Uterus (tissue), 4 donors: ENCODE results near the gene ACOXL. TPM values are rescaled to one million over a fixed set of nuclear protein-coding genes. Genes with fewer than 3 reads are reported as not detected.

Source experiments
- DNase-seq, 2 donors: peaks; one replicate each; pipeline ENCODE4 v3.0.0-alpha.2; 2019 to 2020
- H3K27ac ChIP-seq, 2 donors: fragments of 200-600 bp; sonication (generic); 1 replicate in 1 of 2; 2 replicates in 1 of 2; pipeline ENCODE4 v1.5.1; 2016 to 2018
- H3K27me3 ChIP-seq, 2 donors: fragments of 200-600 bp; sonication (generic); one replicate each; pipeline ENCODE4 v1.5.1; 2018 to 2019; ENCODE audit warnings: control low read depth in 1 of 2
- H3K36me3 ChIP-seq, 2 donors: fragments of 200-600 bp; sonication (generic); one replicate each; pipeline ENCODE4 v1.5.1; 2019; ENCODE audit warnings: control low read depth in 1 of 2
- H3K4me1 ChIP-seq, 2 donors: fragments of 200-600 bp; sonication (generic); one replicate each; pipeline ENCODE4 v1.5.1; 2018 to 2019; ENCODE audit warnings: control low read depth in 1 of 2
- H3K4me3 ChIP-seq, 2 donors: fragments of 200-600 bp; sonication (generic); 1 replicate in 1 of 2; 2 replicates in 1 of 2; pipeline ENCODE4 v1.5.1; 2018 to 2019; ENCODE audit warnings: mild to moderate bottlenecking in 1 of 2
- H3K9me3 ChIP-seq, 2 donors: fragments of 200-600 bp; sonication (generic); one replicate each; pipeline ENCODE4 v1.5.1; 2019; ENCODE audit warnings: control low read depth in 1 of 2
- CTCF ChIP-seq, 4 experiments: fragments of 200-600 bp in 2 of 4; fragments of 450-650 bp in 2 of 4; sonication (generic) in 2 of 4; IDR thresholded peaks; one replicate each; pipeline ENCODE4 v1.5.1; 2016 to 2019; ENCODE audit warnings: antibody characterized with exemption in 4 of 4, mild to moderate bottlenecking in 2 of 4, moderate library complexity in 1 of 4
- POLR2A ChIP-seq, 2 donors: fragments of 450-650 bp; IDR thresholded peaks; one replicate each; pipeline ENCODE4 v1.6.1; 2016; ENCODE audit warnings: antibody characterized with exemption in 2 of 2, mild to moderate bottlenecking in 1 of 2, moderate library complexity in 1 of 2
- intact Hi-C: fragments of 100-400 bp; cut with DNase I; formaldehyde crosslinking; loops from one replicate; pipeline ENCODE4 v1.15.1; 2023; ENCODE audit warnings: low total_unique reads
- total RNA-seq, 4 donors: library from RNA; depleted of rRNA in 3 of 4; stranded (reverse); fragments of >200 nt in 3 of 4; gene quantifications; one replicate each; pipeline versions ENCODE4 v1.1.0 to v1.2.4, GENCODE V29; 2014 to 2023
- donor health status: DM: yes; HTN: yes; CAD: no.

The ACOXL gene
- total RNA-seq, 4 donors from 2014 or later: 0.18 to 0.41 TPM; not detected in 2

DNA sequence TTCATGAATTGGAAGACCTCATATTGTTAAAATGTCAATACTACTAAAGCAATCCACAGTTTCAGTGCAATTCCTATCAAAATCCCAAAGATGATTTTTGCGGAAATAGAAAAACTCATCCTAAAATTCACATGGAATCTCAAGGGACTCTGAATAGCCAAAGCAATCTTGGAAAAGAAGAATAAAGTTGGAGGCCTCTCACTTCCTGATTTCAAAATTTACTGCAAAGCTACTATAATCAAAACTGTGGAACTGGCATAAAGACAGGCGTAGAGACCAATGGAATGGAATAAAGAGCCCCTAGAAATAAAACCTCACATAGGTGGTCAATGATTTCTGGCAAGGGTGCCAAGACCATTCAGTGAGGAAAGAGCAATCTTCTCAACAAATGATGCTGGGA is 42.3 kb downstream of the ACOXL start:
- no peaks in the 10 kb centered on the region for H3K4me1 ChIP-seq
- no peak for DNase-seq
- no peak for TF ChIP-seq CTCF (IDR thresholded peaks at IDR 0.05)
- TF ChIP-seq POLR2A (IDR thresholded peaks at IDR 0.05): no peak
- intact Hi-C loops: no loop called here
- no peak overlapping the region for H3K4me3 ChIP-seq
- no peak overlapping the region for H3K27ac ChIP-seq
- H3K9me3 ChIP-seq: no peaks in the 10 kb centered on the region
- H3K27me3 ChIP-seq: no peaks in the 10 kb centered on the region
- no peaks in the 10 kb centered on the region for H3K36me3 ChIP-seq

DNA sequence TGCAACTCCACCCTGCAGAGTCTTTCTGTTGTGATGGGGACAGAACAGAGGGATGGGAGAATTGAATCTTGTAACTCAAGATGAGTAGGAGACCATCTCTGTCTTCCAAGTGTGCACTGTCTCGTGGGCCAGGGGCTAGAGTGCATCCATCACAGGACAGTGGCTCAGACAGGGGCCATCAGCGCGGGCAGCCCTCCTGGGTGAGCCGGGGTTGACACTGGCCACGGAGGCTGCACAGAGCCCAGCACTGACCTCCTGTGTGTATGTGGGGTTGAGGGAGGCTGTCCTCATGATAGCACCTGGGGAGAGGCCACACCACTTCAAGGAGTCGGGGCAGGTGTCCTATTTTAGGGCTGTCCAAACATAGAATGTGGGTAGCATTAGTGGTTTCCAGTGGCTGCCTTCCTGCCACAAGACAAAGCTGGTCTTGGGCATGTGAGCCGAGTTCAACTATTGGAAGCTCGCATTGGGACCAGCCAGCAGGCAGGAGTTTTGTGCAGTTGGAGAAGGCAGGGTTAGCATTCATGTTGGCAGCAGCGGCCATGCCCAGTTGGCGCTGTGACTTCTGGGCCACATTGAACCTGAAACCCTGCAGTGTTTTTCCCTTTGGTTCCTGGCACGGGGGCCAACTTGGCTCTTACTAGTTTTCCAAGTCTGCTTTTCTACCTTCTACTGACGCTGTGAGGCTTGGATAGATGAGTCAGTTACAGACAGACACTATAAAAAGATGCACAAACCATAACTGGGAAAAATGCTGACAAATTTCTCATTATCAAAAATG is 45.3 kb downstream of the ACOXL start:
- intact Hi-C loops: no loop called here
- no peaks in the 10 kb centered on the region for H3K4me1 ChIP-seq
- no peaks in the 10 kb centered on the region for H3K36me3 ChIP-seq
- no peak overlapping the region for H3K27ac ChIP-seq
- H3K9me3 ChIP-seq: no peaks in the 10 kb centered on the region
- H3K4me3 ChIP-seq: no peak overlapping the region
- H3K27me3 ChIP-seq: no peaks in the 10 kb centered on the region
- TF ChIP-seq CTCF (IDR thresholded peaks at IDR 0.05) (no peak), POLR2A (IDR thresholded peaks at IDR 0.05) (no peak)
- no peak for DNase-seq

DNA sequence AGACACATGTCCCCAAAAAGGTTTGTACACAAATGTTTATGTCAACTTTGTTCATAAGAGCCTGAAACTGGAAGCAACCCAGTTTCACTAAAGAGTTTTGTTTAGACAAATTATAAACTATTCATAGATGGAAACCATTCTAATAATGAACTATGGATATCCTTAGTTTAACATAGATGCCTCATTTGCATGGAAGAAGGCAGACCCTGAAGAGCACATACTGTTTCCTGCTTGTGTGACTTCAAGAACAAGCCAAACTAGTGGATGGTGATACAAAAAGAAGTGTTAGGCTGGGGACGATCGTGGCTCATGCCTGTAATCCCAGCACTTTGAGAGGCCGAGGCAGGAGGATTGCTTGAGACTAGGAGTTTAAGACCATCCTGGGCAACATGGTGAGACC is 48.1 kb downstream of the ACOXL start:
- Histone ChIP-seq H3K27me3 (no peaks in the 10 kb centered on the region), H3K4me1 (no peaks in the 10 kb centered on the region), H3K27ac (no peak overlapping the region), H3K9me3 (no peaks in the 10 kb centered on the region), H3K36me3 (no peaks in the 10 kb centered on the region), H3K4me3 (no peak overlapping the region)
- TF ChIP-seq POLR2A (IDR thresholded peaks at IDR 0.05): no peak
- DNase-seq: no peak
- intact Hi-C loops: no loop called here

- TF ChIP-seq POLR2A (IDR thresholded peaks at IDR 0.05) (no peak), CTCF (IDR thresholded peaks at IDR 0.05) (no peak)
- Histone ChIP-seq H3K27ac (no peak overlapping the region), H3K4me1 (no peaks in the 10 kb centered on the region), H3K9me3 (no peaks in the 10 kb centered on the region), H3K4me3 (no peak overlapping the region), H3K36me3 (no peaks in the 10 kb centered on the region), H3K27me3 (no peaks in the 10 kb centered on the region)
- intact Hi-C loops: no loop called here
- DNase-seq: no peak
Measured at GRCh38 chr2:110783196-110783873, 51.0 kb downstream of the ACOXL start.

DNA sequence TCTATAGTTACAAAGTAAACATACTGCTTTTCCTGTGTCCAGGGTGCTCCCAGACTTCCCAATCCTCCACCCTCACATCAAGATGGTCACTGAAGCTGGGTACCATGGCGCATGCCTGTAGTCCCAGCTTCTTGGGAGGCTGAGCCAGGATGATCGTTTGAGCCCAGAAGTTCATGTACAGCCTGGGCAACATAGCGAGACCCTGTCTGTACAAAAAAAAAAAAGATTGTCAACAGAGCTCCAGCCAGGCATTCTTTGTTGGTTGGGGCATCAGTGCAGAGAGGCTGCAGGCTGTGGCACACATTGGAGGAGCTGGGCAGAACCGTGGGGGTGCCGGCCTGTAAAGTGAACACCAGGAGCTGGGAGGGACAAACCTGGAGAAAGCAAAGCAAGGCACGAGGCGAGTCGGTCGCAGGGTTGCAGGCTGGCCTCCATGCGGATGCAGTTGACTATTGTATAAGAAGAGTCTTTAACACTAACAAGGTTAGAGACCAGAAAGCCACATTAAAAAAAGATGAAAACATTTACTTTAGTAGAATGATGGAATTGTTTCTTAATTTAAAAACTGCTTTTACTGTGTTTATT is 51.8 kb downstream of the ACOXL start:
- Histone ChIP-seq H3K27me3 (no peaks in the 10 kb centered on the region), H3K27ac (no peak overlapping the region), H3K4me1 (no peaks in the 10 kb centered on the region), H3K36me3 (no peaks in the 10 kb centered on the region), H3K9me3 (no peaks in the 10 kb centered on the region), H3K4me3 (no peak overlapping the region)
- intact Hi-C loops: no loop called here
- TF ChIP-seq POLR2A (IDR thresholded peaks at IDR 0.05): no peak
- DNase-seq: no peak

GRCh38 chr2:110785439-110785838 is 53.1 kb downstream of the ACOXL start:
- H3K27me3 ChIP-seq: no peaks in the 10 kb centered on the region

More at GRCh38 chr2:110785439-110785838, 53.1 kb downstream of the ACOXL start:
- Histone ChIP-seq H3K27ac (no peak overlapping the region), H3K9me3 (no peaks in the 10 kb centered on the region), H3K4me3 (no peak overlapping the region), H3K4me1 (no peaks in the 10 kb centered on the region), H3K36me3 (no peaks in the 10 kb centered on the region)
- no peak for DNase-seq
- intact Hi-C loops: no loop called here
- TF ChIP-seq CTCF (IDR thresholded peaks at IDR 0.05) (no peak), POLR2A (IDR thresholded peaks at IDR 0.05) (no peak)
